GM18520 (cell line): ENCODE results near the gene CHIC2.

ENCODE experiments used
- ATAC-seq: cut with Tn5 transposase; IDR thresholded peaks from one replicate; pipeline ENCODE4 v1.9.1; 2021; ENCODE audit not compliant: unreplicated experiment

Gene CHIC2

GRCh38 chr4:54011201-54011600 lies 53.2 kb downstream of the CHIC2 start:
- ATAC-seq: no peak

GRCh38 chr4:54006755-54007154 lies 57.6 kb downstream of the CHIC2 start:
- ATAC-seq: no peak

- no peak for ATAC-seq
Observed at GRCh38 chr4:54005475-54005874, 58.9 kb downstream of the CHIC2 start.

- ATAC-seq: no peak
Observed at GRCh38 chr4:54004463-54004862, 59.9 kb downstream of the CHIC2 start.

- ATAC-seq: no peak
Observed at GRCh38 chr4:54001668-54002365, 62.6 kb downstream of the CHIC2 start.

- no peak for ATAC-seq
Observed at GRCh38 chr4:53997898-53998297, 66.5 kb downstream of the CHIC2 start.

- ATAC-seq: no peak
Observed at GRCh38 chr4:53994382-53995102, 69.9 kb downstream of the CHIC2 start.

- ATAC-seq: no peak
Observed at GRCh38 chr4:53992785-53993184, 71.6 kb downstream of the CHIC2 start.

GRCh38 chr4:53991821-53992220 lies 72.6 kb downstream of the CHIC2 start:
- ATAC-seq: no peak

GRCh38 chr4:53990641-53991040 lies 73.8 kb downstream of the CHIC2 start:
- no peak for ATAC-seq

GRCh38 chr4:53987761-53988171 lies 76.6 kb downstream of the CHIC2 start:
- no peak for ATAC-seq

- no peak for ATAC-seq
Observed at GRCh38 chr4:53986062-53986461, 78.3 kb downstream of the CHIC2 start.

- no peak for ATAC-seq
Observed at GRCh38 chr4:53981567-53981966, 82.8 kb downstream of the CHIC2 start.

- no peak for ATAC-seq
Observed at GRCh38 chr4:53981066-53981465, 83.3 kb downstream of the CHIC2 start.

- no peak for ATAC-seq
Observed at GRCh38 chr4:53974561-53974960, 89.8 kb downstream of the CHIC2 start.

- no peak for ATAC-seq
Observed at GRCh38 chr4:53967986-53968385, 96.4 kb downstream of the CHIC2 start.

GRCh38 chr4:53963781-53964180 lies 100.6 kb downstream of the CHIC2 start:
- ATAC-seq: no peak

GRCh38 chr4:53963336-53963735 lies 101.1 kb downstream of the CHIC2 start:
- ATAC-seq: no peak

- ATAC-seq: no peak
Observed at GRCh38 chr4:53962516-53963225, 101.7 kb downstream of the CHIC2 start.

GRCh38 chr4:53961351-53961750 lies 103.1 kb downstream of the CHIC2 start:
- ATAC-seq: no peak

- ATAC-seq: no peak
Observed at GRCh38 chr4:53960843-53961242, 103.6 kb downstream of the CHIC2 start.
